Measurements from ENCODE around the gene DUSP7.

DNA sequence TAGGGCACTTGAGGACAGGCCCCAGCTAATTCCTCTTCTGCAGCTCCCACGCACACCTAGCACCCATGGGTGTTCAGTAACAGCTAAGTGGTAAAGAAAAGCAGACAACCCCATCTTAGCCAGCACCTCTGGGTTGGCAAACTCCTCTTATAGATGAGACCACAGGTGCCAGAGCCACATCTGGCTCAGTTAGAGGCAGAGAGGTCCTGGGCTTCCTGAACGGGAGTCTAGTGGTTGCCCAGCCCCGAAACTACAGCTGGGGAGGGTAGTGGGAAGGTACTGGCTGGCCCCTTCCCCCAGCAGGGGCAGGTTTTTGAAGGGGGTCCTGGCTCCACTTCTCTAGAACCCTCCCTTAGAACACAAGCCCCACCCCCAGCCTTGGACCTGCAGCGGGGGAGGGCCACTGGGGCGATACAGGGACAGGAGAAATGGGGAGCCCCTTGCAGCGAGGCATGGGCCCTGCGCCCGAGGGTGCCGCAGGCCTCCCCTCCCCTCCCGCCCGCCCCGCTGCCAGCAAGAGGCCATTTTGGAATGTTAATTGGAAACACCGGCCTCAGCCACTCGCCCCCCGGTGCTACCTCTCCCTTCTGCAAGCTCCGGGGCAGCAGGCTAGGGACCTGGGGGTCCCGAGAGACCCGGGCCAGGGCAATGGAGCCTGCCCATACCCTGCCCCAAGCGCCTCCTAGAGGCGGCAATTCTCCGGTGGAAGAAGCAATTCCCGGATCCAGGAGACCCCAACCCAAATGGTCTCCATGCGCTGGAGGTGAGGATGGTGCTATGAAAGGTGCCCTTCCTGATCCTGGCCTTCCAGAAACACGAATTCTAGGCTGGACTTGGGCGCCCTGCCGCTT, 1.5 kb downstream of the DUSP7 start:
- TF ChIP-seq POLR2AphosphoS5 (IDR thresholded peaks at IDR 0.05; ENCODE audit: low read depth, low read length) (no peak), TAF1 (IDR thresholded peaks at IDR 0.05; ENCODE audit: borderline replicate concordance, low read depth, low read length) (no peak), POLR2A (IDR thresholded peaks at IDR 0.05; ENCODE audit: low read depth, low read length) (no peak)
